Keratinocyte (primary cell): ENCODE measurements around the gene SLAIN2. TPM values are rescaled to one million over a fixed set of nuclear protein-coding genes. Genes with fewer than 3 reads are reported as not detected.

Source experiments
- DNase-seq: peaks from one replicate; pipeline ENCODE4 v3.0.0-alpha.2; 2011; ENCODE audit warnings: low read depth, missing footprints, low spot score
- FAIRE-seq: peaks from 2 replicates; lab custom pipeline; 2011; peaks lifted over from hg19 to GRCh38; lab: Jason Lieb, UNC
- H2AFZ ChIP-seq: 2 replicates; pipeline ENCODE4 v1.6.0; 2012; ENCODE audit warnings: low read length, control low read depth, inconsistent platforms; ENCODE audit not compliant: control insufficient read depth
- H3K27ac ChIP-seq: 2 replicates; pipeline ENCODE4 v1.5.1; 2011; ENCODE audit warnings: low read length; ENCODE audit not compliant: control insufficient read depth, insufficient read depth
- H3K27me3 ChIP-seq: 3 replicates; pipeline ENCODE4 v1.6.0; 2011; ENCODE audit warnings: low read length; ENCODE audit not compliant: control insufficient read depth, insufficient read depth; ENCODE audit errors: extremely low read depth
- H3K36me3 ChIP-seq, 2 experiments: 2 replicates in 1 of 2; 3 replicates in 1 of 2; pipeline ENCODE4 v1.5.1; 2011; ENCODE audit warnings: low read length in 2 of 2, mild to moderate bottlenecking in 1 of 2; ENCODE audit not compliant: control insufficient read depth in 2 of 2, insufficient read depth in 2 of 2; ENCODE audit errors: extremely low read depth in 1 of 2
- H3K4me1 ChIP-seq: 3 replicates; pipeline ENCODE4 v1.5.1; 2011; ENCODE audit warnings: low read length; ENCODE audit not compliant: control insufficient read depth, insufficient read depth; ENCODE audit errors: extremely low read depth
- H3K4me2 ChIP-seq: 3 replicates; pipeline ENCODE4 v1.6.0; 2011; ENCODE audit warnings: low read depth, low read length; ENCODE audit not compliant: control insufficient read depth, insufficient read depth; ENCODE audit errors: extremely low read depth
- H3K4me3 ChIP-seq, 3 experiments: fragments of 200-600 bp in 1 of 3; sonication (generic) in 1 of 3; 2 replicates in 2 of 3; 3 replicates in 1 of 3; pipeline ENCODE4 v1.5.1; 2011 to 2016; ENCODE audit warnings: low read length in 3 of 3, mild to moderate bottlenecking in 3 of 3, control low read depth in 2 of 3, inconsistent platforms in 1 of 3, low read depth in 1 of 3, mixed read lengths in 1 of 3, mixed run types in 1 of 3, moderate library complexity in 1 of 3; ENCODE audit not compliant: control insufficient read depth in 2 of 3, insufficient read depth in 2 of 3; ENCODE audit errors: extremely low read depth in 1 of 3
- H3K79me2 ChIP-seq: 2 replicates; pipeline ENCODE4 v1.6.0; 2012; ENCODE audit warnings: low read length; ENCODE audit not compliant: control insufficient read depth, insufficient read depth
- H3K9ac ChIP-seq: 3 replicates; pipeline ENCODE4 v1.6.0; 2011; ENCODE audit warnings: low read length; ENCODE audit not compliant: control insufficient read depth, insufficient read depth; ENCODE audit errors: extremely low read depth
- H3K9me1 ChIP-seq: 3 replicates; pipeline ENCODE4 v1.6.0; 2011; ENCODE audit warnings: low read length; ENCODE audit not compliant: control insufficient read depth, insufficient read depth; ENCODE audit errors: extremely low read depth
- H3K9me3 ChIP-seq: 2 replicates; pipeline ENCODE4 v1.5.1; 2012; ENCODE audit warnings: low read depth, low read length; ENCODE audit not compliant: control insufficient read depth
- H4K20me1 ChIP-seq: 3 replicates; pipeline ENCODE4 v1.6.0; 2011; ENCODE audit warnings: low read length; ENCODE audit not compliant: control insufficient read depth, insufficient read depth; ENCODE audit errors: extremely low read depth
- EZH2 ChIP-seq: IDR thresholded peaks from one replicate; pipeline ENCODE4 v1.6.1; 2012; ENCODE audit warnings: inconsistent platforms, mild to moderate bottlenecking, low read length, moderate library complexity
- dilution Hi-C: fragments of 300-500 bp; cut with MboI; formaldehyde crosslinking; loops from one replicate; pipeline ENCODE4 v1.7.0; 2020; ENCODE audit warnings: low sequenced_read_pairs; ENCODE audit not compliant: extremely low pct_ligation_motif_present
- polyA plus RNA-seq, 5 experiments: library from polyadenylated mRNA; depleted of rRNA in 3 of 5; stranded (reverse) in 3 of 5; stranded (forward) in 1 of 5; unstranded in 1 of 5; fragments of >200 nt; gene quantifications; 1 replicate in 1 of 5; 2 replicates in 3 of 5; 3 replicates in 1 of 5; pipeline versions ENCODE4 v1.2.1 to v1.2.3, GENCODE V29; 2011 to 2012; ENCODE audit warnings: missing spikeins in 2 of 5, low read depth in 1 of 5, low replicate concordance in 1 of 5
- TF ChIP-seq, protein P1 (sequence below), 3 experiments: IDR thresholded peaks in 1 of 3; conservative IDR thresholded peaks in 1 of 3; optimal IDR thresholded peaks in 1 of 3; 2 replicates in 2 of 3; 3 replicates in 1 of 3; pipeline versions ENCODE3 to v1.5.1; 2011; ENCODE audit warnings: low read length in 3 of 3, mild to moderate bottlenecking in 3 of 3, moderate library complexity in 2 of 3, control low read depth in 1 of 3, inconsistent platforms in 1 of 3; ENCODE audit not compliant: insufficient read depth in 2 of 3; ENCODE audit errors: extremely low read depth in 1 of 3

The SLAIN2 gene
- polyA plus RNA-seq, 1 donor (not counting 4 experiments of a cell fraction or from before 2014, with no cell fraction given), result 72.4 TPM

GRCh38 chr4:48334236-48334635 lies 7.1 kb upstream of the SLAIN2 start:
- Histone ChIP-seq H3K27me3 (no peaks in the 10 kb centered on the region), H3K4me3 (no peak overlapping the region), H3K36me3 (no peaks in the 10 kb centered on the region), H3K4me2 (no peak overlapping the region), H3K9ac (no peak overlapping the region), H3K79me2 (no peaks in the 10 kb centered on the region), H3K9me3 (no peaks in the 10 kb centered on the region), H3K27ac (no peak overlapping the region), H3K4me1 (peaks cover 68% of the 10 kb centered on the region), H4K20me1 (no peaks in the 10 kb centered on the region), H3K9me1 (no peaks in the 10 kb centered on the region), H2AFZ (no peak overlapping the region)
- no peak for DNase-seq
- no peak for TF ChIP-seq EZH2
- TF ChIP-seq, protein P1, sequence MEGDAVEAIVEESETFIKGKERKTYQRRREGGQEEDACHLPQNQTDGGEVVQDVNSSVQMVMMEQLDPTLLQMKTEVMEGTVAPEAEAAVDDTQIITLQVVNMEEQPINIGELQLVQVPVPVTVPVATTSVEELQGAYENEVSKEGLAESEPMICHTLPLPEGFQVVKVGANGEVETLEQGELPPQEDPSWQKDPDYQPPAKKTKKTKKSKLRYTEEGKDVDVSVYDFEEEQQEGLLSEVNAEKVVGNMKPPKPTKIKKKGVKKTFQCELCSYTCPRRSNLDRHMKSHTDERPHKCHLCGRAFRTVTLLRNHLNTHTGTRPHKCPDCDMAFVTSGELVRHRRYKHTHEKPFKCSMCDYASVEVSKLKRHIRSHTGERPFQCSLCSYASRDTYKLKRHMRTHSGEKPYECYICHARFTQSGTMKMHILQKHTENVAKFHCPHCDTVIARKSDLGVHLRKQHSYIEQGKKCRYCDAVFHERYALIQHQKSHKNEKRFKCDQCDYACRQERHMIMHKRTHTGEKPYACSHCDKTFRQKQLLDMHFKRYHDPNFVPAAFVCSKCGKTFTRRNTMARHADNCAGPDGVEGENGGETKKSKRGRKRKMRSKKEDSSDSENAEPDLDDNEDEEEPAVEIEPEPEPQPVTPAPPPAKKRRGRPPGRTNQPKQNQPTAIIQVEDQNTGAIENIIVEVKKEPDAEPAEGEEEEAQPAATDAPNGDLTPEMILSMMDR (optimal IDR thresholded peaks at IDR 0.05 in 1 of 3, IDR thresholded peaks at IDR 0.05 in 1 of 3, conservative IDR thresholded peaks at IDR 0.05 in 1 of 3; ENCODE audit: extremely low read depth in 1 of 3, insufficient read depth in 2 of 3, low read length in 3 of 3), result no peak
- no peak for FAIRE-seq
- dilution Hi-C loops, result no loop called here

DNA sequence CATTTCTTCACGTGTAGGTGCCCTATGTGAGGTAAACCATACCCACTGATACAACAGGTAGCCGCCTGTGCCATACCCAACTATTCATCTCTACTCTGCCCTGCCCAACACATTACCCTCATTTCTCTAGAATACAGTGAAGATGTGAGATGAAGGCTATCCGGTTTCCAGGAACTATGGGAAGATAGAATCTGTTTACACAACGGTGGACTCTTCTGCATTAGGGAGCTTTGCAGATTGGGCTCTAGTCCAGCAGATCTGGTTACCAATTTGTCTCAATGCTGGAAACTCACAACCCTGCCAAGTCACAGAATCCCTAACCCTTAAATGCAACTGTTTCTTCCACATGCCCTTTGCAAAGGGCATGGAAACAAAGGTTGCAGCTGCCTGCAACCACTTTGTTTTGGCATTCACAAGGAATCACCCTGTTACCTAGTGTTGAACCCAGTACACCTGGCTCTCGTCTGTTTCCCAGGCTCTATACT lies 6.4 kb upstream of the SLAIN2 start:
- H4K20me1 ChIP-seq, result no peaks in the 10 kb centered on the region
- no peaks in the 10 kb centered on the region for H3K9me1 ChIP-seq
- H3K4me2 ChIP-seq, result no peak overlapping the region
- dilution Hi-C loops, result no loop called here
- H2AFZ ChIP-seq, result no peak overlapping the region
- no peak overlapping the region for H3K27ac ChIP-seq
- H3K9ac ChIP-seq, result no peak overlapping the region
- H3K4me3 ChIP-seq, result no peak overlapping the region
- FAIRE-seq, result no peak
- H3K36me3 ChIP-seq, result no peaks in the 10 kb centered on the region
- peaks cover 69% of the 10 kb centered on the region for H3K4me1 ChIP-seq
- no peak for TF ChIP-seq EZH2
- TF ChIP-seq, protein P1 (optimal IDR thresholded peaks at IDR 0.05 in 1 of 3, IDR thresholded peaks at IDR 0.05 in 1 of 3, conservative IDR thresholded peaks at IDR 0.05 in 1 of 3; ENCODE audit: extremely low read depth in 1 of 3, insufficient read depth in 2 of 3, low read length in 3 of 3), result no peak
- no peaks in the 10 kb centered on the region for H3K79me2 ChIP-seq
- no peaks in the 10 kb centered on the region for H3K9me3 ChIP-seq
- DNase-seq, result no peak
- no peaks in the 10 kb centered on the region for H3K27me3 ChIP-seq
